GM19455 (cell line): ENCODE measurements around the gene ATP9B.
"Not testable (repeated sequence)": the region's sequence is repeated elsewhere in the genome, so short reads cannot be mapped to it uniquely, and the experiment has no call there.

ENCODE experiments used
- ATAC-seq: cut with Tn5 transposase; IDR thresholded peaks from one replicate; pipeline ENCODE4 v1.9.1; 2021; ENCODE audit not compliant: unreplicated experiment

The ATP9B gene

DNA sequence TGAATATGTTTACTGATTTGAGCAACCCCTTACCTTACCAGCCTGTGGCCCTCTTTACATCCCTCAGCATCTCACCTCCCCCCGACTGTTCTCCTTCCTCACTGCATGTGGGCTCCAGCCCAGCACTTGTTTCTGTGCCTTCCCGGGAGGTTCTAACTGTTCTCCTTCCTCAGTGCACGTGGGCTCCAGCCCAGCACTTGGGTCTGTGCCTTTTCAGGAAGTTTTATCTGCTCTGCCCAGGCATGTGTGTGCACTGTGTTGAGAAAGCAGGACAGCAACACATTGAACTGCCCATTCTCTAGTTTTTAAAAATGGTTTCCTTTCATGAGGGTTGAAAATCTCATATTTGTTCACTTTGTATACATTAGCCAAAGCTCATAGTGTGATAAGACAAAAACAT lies 158.4 kb downstream of the ATP9B start:
- no peak for ATAC-seq

DNA sequence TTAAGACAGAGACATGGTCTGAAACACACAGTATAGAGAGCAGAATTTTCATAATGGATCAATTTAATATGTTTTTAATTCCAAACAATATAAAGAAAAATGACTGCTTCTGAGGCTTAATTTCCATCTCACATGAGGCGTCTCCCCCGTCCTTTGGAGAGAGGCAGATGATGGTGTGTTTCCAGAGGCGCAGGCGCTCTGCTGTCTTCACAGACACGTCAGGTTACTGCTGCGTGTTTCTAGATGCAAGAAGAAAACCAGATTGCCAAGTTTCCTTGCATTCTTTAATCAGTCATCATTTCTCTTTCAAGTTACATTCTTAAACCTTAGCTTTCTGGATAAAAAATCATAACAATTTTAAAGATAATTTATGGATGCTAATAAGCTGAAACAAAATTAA lies 160.2 kb downstream of the ATP9B start:
- no peak for ATAC-seq

DNA sequence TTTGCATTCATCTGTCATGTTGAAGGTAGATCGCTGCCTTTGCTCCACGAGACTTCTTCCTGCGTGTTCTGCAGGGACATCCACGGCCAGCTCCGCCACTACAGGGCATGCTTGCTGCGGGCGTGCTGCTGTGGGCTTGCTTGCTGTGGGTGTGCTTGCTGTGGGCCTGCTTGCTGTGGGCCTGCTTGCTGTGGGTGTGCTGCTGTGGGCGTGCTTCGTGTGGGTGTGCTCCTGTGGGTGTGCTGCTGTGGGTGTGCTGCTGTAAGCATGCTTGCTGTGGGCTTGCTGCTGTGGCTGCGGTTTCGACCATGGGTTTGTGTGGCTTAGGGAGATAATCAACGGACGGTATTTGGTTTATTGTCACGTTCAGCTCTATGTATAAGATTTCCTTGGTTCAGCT lies 165.2 kb downstream of the ATP9B start:
- no peak for ATAC-seq

DNA sequence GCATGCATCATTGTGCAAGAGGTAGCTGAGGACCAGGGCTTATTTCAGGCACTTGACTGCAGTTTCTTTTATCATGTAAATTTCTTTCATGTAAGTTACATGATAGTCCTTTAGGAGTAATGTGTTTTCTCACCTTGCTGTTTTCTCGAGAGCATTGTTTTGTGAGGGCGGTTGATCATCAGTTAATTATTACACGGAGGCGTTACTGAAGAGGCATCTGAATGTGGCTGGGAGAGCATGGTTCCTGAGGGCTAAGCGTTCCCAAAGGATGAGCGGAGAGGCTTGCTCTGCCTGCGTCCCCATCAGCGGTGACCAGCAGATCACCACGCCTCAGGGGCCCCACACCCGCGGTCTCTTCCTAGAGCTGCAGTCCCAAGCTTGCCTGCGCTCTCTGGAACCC lies 170.4 kb downstream of the ATP9B start:
- ATAC-seq = no peak

DNA sequence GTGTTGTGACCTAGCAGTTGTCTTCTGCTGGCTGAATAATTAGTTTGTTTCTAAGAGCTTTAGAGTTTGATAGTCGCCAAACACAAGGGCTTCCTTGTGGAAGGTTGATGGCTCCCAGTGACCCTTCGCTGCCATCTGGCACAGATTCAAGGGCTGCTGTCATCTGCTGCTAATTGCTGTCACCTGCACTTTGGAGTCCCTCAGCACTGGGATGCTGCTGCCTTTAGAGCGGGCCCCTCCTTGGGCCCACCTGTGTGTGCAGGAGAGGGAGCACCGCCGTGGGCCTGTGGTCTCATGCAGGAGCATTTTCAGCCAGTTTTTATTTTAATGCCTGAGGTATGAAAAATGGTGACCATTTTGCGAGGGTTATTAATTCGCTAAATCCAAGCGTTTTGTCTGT lies 172.6 kb downstream of the ATP9B start:
- no peak for ATAC-seq

DNA sequence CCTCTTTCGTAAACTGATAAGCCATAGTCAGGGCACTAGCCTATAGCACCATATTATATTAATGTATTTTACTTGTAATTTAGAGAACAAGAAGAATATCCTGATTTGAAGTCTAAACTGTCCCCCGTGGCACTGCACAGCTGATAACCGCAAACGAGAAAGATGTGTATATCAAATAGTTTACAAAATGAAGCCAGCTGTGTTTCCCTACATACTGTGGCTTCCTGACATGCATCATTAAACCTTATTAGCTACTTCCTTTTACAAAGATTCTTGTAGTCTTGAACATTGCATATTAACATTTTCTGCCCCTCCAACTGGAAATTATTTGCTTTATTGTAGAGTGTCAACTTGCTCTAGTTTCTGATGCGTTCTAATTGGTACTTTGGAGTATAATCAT lies 173.1 kb downstream of the ATP9B start:
- ATAC-seq = no peak

DNA sequence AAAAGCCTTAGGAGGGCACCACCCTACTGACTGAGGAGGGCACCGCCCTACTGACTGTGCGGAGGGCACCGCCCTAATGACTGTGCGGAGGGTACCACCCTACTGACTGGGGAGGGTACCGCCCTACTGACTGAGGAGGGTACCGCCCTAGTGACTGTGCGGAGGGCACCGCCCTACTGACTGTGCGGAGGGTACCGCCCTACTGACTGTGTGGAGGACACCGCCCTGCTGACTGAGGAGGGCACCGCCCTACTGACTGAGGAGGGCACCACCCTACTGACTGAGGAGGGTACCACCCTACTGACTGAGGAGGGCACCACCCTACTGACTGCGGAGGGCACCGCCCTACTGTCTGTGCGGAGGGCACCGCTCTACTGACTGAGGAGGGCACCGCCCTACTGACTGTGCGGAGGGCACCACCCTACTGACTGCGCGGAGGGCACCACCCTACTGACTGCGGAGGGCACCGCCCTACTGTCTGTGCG lies 176.4 kb downstream of the ATP9B start:
- no peak for ATAC-seq

DNA sequence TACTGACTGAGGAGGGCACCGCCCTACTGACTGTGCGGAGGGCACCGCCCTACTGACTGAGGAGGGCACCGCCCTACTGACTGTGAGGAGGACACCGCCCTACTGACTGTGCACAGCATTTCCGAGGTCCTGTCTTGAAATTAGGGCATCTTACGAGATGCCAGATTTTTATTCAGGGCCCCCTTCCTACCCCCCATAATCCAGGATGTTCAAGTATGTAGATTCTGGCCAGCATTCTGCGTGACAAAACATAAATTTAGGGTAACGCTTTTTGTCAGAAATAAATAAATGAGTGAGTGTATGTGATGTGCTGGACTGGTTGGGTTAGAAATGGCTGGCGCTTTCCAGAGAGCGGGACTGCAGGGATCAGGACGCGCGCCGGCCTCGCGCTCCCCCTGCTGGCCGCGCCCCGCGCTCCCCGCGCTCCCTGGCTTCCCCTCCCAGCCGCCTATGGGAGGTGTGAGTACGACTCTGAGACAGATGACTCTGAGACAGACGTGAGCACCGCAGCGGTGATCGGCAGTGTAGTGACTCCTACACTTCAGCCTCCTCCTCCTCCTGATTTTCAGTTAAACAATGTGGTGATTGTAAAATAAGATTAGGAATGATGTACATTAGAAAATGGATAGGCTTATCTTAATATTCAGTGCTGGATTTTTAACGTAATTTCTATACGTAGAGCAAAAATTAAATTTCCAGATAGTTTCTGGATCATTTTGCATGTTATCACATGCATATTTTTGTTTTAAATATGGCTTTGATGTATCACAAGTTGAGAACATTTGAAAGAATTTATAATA lies 177.3 kb downstream of the ATP9B start:
- peak; percentile 98 for ATAC-seq

DNA sequence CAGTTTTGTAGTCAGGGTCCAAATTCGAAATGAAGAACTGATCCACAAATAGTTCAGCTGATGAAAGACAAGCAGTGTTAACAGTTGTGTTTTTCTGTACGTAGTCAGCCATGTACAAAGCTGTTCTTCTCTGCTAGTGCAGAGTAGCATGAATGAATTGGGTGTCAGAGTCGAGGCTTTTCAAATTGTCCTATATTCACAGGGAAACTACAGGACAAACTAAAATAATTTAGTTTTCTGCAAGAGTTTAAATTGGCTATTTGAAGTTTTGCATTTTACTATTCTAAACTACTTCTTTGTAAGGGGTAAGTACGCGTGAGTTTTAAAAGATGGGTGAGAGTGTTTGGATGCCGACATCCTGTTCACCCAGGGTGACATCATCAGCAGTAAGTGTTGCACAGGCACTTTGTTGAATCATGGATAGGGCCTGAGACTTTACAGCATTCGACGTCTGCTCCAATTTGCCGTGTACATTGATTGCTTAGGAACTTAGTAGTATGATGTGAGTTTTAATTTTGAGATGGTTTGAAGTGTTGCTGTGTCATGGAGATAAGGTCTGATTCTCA lies 179.4 kb downstream of the ATP9B start:
- no peak for ATAC-seq

DNA sequence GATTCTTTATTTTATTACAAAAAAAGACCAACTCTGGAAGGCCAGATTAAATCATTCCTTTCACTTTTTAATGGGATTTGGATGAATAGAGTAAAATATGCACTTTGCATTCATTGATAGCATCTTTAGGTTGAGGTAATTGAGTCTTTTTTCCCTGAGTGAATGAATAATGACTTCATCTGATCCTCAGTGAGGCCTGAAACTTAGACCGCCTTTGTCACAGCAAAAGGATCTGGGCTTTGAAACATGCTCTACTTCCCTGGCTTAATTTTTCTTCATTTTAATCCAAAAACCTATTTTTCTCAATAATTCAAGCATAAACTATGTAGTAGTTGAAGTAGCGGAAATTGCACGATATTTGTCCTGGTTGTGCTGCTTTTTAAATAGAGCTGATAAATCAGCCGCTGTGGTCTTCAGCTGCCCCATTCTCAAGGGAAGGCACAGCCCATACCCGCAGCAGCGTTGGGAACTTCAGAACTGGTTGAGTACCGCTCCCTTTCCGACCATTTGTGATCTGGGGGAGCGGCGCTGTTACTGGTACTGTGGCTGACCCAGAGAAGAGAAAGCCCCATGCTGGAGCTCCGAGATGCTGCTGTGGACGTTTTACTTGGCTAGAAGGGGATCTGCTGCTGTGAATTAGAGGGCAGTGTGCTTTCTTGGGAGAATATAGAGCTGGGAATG lies 181.2 kb downstream of the ATP9B start:
- no peak for ATAC-seq

DNA sequence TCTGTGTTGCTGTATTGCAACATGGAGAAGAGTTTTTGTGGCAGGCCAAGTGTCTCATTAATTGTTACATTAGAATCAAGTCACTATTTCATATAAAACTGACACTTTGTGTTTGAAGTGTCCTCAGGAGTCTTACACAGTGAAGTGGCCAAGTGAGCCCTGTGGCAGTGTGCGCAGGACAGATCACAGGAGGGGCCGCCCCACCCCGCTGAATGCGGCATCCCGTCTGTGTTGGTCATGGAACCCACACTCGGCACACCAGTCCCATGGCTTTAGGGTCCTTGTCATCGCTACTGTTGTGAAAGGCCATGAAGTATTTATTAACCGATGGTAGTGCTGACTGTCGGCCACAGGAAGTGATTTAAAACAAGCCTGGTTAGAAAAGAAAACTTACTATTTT lies 181.8 kb downstream of the ATP9B start:
- ATAC-seq = no peak

DNA sequence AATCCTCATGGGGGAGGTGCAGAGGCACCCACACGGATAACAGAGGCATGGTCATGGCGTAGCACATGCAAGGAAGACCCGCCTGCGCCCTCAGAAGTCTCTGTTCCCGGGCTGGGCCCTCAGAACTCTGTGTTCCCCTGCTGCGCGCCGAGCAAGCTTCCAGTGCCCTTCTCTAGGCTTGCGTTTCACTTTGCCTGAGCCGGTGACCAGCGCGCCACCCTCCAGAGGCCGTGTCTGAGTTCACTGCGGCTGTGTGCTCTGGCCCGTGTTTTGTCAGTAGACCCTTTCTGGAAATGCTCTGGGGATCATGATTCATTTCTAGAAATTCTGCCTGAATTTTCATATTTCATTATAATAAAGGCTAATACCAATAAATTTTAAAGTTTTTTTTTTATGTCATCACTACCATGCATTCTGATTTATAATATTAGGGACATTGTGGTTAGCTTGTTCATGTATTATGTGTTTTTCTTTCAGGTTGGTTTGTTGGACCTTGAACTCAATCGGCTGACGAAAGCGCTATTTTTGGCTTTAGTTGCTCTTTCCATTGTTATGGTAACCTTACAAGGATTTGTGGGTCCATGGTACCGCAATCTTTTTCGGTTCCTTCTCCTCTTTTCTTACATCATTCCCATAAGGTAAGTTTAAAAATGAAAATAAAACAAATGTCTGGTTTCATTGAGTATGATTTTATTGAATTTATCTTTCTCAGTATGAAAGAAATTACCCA lies 183.9 kb downstream of the ATP9B start:
- no peak for ATAC-seq

DNA sequence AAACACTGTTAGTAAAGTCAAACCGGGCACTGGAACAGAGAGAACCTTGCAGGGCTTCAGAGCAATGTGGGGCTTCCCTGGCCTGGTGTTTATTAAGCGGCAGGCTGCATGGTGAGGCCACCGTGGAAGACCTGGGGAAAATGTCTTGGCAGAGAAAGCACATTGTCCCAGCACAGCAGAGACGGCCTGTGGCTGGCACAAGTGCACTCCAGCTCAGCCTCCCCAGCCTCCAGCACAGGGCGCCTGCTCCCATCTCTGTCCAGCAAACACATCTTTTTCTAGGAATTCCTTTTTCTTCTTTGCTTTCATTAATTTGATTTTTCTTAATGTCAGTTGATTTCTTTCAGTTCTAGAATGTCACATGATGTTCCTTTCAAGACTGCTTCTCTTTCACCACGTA lies 188.3 kb downstream of the ATP9B start:
- no peak for ATAC-seq

DNA sequence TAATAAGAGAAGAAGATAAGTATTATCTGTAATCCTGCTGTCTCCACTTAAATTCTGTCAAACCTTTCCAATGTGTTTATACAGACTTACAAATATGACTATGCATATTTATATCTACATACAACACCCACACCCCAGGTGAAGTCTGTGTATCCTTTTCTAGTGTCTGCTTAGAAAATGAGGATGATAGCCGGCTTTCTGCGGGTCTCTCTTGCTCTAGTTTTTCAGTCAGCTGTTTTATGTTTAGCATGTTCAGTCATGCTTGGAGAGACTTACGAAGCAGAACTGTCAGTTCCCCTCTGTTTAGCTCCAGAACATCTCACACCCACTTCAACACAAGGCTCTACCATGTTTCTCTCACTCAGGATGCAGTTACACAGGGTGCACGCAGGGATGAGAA lies 189.3 kb downstream of the ATP9B start:
- ATAC-seq = no peak

DNA sequence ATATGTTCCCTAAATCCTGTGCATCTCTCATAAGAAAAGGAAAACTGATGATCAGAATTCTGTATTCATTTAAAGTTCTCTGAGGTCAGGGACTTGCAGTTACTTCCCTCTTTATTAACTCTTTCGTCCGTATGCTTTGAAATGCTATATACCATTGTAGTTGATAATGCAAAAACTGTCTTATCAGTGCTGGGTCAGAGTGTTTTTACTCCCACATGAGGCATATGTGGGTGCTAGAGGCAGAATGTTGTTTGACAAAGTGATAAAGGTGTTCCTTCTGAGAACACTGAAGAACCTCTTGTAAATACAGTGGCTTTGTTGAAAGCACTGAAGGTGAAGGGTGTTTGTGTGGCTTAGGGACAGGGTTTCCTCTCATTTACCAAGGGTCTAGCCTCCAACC lies 190.0 kb downstream of the ATP9B start:
- ATAC-seq = no peak

DNA sequence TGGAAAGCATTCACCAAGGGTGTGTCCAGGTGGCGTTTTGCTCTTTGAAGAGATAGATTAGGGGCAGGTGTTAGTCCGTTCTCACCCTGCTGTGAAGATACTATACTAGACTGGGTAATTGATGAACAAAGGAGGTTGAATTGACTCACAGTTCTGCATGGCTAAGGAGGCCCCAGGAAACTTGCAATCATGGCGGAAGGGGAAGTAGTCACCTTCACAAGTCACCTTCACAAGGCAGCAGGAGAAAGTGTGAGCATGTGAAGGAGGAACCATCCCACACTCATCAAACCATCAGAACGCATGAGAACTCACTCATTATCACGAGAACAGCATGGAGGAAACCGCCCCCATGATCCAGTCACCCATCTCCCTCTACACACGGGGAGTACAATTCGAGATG lies 190.8 kb downstream of the ATP9B start:
- no peak for ATAC-seq

DNA sequence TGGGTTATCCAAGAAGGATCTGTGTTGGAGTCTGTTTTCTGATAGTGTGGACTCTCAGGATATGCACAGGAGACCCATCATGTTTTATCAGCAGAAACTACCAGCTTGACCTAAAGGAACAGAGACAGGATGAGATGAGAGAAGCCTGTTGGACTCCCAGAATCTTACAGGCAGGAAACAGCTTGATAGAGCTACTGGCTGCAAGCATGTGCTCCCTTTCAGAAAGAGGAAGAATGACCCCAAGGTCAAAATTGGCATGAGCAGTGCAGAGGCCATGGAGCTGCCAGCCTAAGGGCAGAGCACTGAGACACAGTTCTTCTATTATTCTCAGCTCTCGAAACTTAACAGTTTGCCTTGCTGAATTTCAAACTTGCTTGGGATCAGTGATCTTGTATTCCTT lies 191.3 kb downstream of the ATP9B start:
- ATAC-seq = no peak

DNA sequence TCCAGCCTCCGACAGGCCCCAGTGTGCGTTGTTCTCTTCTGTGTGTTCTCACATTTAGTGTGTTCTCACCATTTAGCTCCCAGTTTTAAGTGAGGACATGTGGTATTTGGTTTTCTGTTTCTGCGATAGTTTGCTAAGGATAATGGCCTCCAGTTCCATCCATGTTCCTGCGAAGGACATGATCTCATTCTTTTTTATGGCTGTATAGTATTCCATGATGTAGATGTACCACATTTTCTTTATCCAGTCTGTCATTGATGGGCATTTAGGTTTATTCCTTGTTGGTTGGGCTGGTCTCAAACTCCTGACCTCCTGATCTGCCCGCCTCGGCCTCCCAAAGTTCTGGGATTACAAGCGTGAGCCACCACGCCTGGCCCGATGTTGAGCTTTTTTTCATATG lies 195.9 kb downstream of the ATP9B start:
- not testable (repeated sequence) for ATAC-seq

DNA sequence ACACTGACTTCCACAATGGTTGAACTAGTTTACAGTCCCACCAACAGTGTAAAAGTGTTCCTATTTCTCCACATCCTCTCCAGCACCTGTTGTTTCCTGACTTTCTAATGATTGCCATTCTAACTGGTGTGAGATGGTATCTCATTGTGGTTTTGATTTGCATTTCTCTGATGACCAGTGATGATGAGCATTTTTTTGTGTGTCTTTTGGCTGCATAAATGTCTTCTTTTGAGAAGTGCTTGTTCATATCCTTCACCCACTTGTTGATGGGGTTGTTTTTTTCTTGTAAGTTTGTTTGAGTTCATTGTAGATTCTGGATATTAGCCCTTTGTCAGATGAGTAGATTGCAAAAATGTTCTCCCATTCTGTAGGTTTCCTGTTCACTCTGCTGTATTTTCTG lies 202.6 kb downstream of the ATP9B start:
- not testable (repeated sequence) for ATAC-seq

DNA sequence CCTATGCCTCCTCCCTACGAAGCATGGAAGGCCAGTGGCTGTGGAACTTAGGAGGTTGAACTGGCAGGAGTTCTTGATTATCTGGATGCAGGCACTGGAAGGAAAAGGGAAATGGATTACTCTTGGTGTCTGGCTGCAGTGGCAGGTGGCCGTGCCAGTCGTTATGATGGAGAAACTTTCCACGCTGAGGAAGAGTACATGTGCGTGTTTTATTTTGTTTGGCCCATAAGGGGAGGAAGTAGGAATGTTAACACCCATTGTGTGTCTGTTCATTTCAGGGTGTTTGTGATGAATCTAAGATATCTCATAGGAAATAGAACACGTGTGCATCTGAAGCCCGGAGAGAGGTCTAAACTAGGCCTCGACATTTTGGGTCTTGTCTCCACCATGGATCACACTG lies 203.7 kb downstream of the ATP9B start:
- no peak for ATAC-seq

DNA sequence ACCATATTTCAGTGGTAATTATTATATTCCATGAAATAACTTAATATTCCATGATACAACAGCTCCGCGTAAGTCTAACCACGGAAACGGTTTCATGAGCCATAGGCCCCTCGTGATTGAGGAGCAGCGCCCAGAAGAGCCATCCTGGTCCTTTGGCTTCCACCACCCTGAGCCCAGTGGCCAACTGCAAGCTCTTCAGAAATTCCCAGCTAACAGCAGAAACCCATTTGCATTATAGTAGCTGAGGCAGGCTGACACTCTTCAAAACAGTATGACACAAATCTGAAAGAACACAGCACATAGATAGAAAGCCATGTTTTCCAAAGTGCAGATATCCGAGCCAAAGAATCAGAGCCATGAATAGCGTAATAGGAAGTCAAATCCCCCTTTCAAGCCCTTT lies 205.6 kb downstream of the ATP9B start:
- no peak for ATAC-seq

DNA sequence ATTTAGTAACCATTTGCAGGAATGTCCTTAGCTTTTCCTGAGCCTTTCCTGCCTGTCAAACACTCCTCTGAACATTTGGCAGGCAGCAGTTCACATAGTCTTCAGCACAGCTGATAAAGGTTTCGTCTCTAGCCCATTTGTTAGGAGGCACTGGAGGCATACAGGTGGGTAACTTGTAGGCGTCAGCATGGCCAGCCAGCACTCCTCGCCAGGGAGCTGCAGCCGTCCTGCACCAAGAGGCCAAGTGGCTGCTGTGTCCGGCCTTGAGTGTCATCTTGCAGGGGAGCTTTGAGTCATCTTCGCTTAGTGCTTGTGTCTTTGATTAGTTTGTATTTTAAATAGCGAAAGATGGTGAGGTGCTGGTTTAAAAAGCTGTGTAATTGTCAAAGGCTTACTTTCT lies 206.3 kb downstream of the ATP9B start:
- peak; percentile 42 for ATAC-seq
